ENCODE data around the gene PAIP2. TPM values are rescaled to one million over a fixed set of nuclear protein-coding genes. Genes with fewer than 3 reads are reported as not detected.
A peak's percentile ranks its signal among the peaks of the same experiment; 100 is the strongest.
"Not testable (repeated sequence)": the region's sequence is repeated elsewhere in the genome, so short reads cannot be mapped to it uniquely, and the experiment has no call there.

Gene PAIP2
- 48.5 and 56.1 TPM in 2 replicates for total RNA-seq

GRCh38 chr5:139341689-139342422, at the start of gene PAIP2:
Gene PAIP2, plus strand, starts transcription at chr5:139341854. Its CDS starts 21,931 bp downstream, at chr5:139363785.
- DNase-seq (ENCODE audit: extremely low read depth, low read depth, low spot score) = peak; percentile 83

GRCh38 chr5:139293202-139293506, 48.5 kb upstream of the PAIP2 start:
- DNase-seq (ENCODE audit: extremely low read depth, low read depth, low spot score) = no peak

- DNase-seq (ENCODE audit: extremely low read depth, low read depth, low spot score) = peak; percentile 64
Observed at GRCh38 chr5:139293507-139294373, 47.9 kb upstream of the PAIP2 start, which contains the start of gene MATR3. Gene MATR3, plus strand, starts transcription at chr5:139293740. Its CDS starts 13,676 bp downstream, at chr5:139307416.

DNA sequence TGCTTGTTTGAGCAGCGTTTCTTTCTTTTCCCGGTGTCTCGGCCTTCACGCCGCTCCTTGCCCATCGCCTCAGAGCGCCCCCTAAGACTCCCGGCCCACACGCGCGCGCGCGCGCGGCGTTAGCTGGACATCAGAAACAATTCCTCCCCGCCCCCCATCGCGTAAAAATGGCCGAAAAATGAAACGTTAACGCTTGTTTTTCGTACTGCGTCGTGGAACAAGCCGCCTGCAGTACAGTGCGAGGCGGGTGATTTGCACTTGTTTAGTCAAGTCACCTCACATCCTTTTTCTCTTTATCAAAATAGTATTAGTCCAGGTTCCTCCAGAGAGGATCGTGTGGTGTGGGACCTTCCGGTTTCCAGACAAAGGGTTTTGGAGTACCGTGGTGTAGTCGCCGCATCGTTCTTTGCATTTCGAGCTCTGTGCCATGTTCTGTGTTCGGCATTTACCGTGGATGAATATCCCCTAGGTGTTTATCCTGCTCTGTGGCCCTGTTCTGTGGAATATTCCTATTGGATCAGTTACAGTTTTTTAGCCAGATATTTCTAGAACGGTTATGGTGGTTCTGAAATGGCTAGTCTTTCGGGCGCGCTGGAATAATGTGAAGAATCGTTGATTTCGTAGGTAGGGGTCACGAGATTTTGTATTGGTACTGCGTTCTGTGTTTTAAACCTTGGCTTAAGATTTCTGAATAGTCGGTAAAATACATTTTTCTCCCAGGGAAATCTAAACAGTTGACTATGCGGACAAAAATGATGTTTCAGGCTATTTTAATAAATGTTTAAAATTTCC, 47.1 kb upstream of the PAIP2 start:
- DNase-seq (ENCODE audit: extremely low read depth, low read depth, low spot score) = no peak

- DNase-seq (ENCODE audit: extremely low read depth, low read depth, low spot score) = no peak
Observed at GRCh38 chr5:139295346-139296057, 46.2 kb upstream of the PAIP2 start.

- DNase-seq (ENCODE audit: extremely low read depth, low read depth, low spot score) = no peak
Observed at GRCh38 chr5:139296198-139296597, 45.5 kb upstream of the PAIP2 start.

DNA sequence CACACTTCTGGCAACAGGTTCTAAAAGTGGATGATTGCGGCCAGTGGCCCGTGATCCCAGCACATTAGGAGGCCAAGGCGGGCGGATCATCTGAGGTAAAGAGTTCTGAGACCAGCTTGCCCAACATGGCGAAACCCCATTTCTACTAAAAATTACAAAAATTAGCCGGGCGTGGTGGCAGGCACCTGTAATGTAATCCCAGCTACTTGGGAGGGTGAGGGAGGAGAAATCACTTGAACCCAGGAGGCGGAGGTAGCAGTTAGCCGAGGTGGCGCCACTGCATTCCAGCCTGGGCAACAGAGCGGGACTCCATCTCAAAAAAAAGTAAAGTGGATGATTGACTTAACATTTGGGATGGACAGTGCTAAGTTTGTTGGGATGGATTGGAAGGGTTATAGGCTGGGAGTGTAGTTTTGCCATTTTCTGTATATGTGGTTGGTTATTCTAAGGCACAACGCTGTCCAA, 44.8 kb upstream of the PAIP2 start:
- DNase-seq (ENCODE audit: extremely low read depth, low read depth, low spot score) = no peak

DNA sequence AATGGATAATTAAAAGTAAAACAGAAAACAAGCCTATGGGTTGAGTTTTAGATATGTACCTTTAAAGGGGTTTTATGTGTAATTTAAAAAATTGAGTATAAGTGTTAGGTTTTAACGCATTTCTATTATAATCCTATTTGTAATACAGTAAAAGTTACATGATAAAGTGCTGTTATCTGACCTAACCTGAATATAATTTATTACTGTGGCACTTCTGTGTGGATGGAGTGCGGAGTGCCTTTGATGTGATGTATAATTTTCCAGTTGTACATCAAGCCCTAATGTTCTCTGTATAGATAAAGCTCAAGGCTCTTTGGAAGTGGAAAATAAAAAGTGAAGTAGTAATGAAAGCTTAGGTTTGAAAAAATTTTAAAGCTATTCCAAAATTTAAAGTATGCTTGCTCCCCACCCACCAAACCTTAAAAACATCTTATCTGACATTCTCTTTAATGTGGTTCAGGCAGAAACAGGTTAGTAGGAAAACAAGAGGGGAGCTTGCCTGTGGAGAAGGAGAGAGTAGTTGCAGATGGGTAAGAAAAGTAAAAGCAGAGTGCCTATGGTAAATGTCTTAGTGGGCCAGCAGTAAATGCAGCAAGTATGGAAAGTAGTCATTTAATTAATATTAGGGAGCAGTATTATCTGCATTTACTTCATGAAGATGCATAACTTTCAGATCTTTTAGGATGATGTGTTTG, 44.1 kb upstream of the PAIP2 start:
- DNase-seq (ENCODE audit: extremely low read depth, low read depth, low spot score) = no peak

GRCh38 chr5:139298242-139298641, 43.4 kb upstream of the PAIP2 start:
- DNase-seq (ENCODE audit: extremely low read depth, low read depth, low spot score) = no peak

GRCh38 chr5:139299486-139299885, 42.2 kb upstream of the PAIP2 start:
- no peak for DNase-seq (ENCODE audit: extremely low read depth, low read depth, low spot score)

GRCh38 chr5:139301808-139302499, 39.7 kb upstream of the PAIP2 start:
- DNase-seq (ENCODE audit: extremely low read depth, low read depth, low spot score) = no peak

DNA sequence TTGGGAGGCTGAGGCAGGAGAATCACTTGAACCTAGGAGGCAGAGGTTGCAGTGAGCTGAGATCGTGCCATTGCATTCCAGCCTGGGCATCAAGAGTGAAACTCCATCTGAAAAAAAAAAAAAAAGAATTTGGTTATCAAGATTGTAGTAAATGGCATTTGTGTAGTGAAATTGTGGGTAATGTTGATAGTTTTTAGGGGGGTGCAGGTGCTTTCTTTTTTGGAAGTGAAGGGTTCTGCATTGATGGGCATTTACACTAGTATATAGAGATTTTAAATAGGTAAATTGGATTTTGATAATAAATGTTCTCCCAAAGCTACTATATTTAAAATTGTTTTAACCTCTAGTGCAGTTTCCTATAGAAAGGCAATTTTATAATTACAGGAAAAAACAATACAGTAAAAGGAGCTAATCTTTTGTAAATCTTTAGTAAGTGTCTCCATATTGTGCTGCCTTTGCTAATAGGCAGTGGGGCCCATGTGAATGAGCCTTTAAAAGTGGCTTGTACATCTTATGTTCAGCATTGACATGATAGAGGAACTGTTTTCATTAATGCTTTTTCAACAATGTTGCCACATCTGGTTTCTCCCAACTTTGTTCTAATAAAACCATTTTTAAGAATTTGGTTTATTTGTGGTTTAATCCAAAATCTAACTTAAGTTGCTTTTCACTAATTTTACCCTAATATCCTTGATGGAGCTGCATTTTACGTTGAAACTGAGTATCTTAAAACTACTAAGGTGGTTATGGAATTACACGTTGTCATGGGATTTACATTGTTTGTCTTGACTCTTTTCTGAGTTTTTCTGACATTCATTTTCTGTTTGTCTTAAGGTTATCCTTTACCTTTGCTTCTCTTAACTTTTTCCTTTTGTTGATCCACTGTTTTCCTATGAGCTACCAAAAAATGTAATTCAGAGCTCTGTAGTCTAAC, 37.0 kb upstream of the PAIP2 start:
- DNase-seq (ENCODE audit: extremely low read depth, low read depth, low spot score) = no peak

DNA sequence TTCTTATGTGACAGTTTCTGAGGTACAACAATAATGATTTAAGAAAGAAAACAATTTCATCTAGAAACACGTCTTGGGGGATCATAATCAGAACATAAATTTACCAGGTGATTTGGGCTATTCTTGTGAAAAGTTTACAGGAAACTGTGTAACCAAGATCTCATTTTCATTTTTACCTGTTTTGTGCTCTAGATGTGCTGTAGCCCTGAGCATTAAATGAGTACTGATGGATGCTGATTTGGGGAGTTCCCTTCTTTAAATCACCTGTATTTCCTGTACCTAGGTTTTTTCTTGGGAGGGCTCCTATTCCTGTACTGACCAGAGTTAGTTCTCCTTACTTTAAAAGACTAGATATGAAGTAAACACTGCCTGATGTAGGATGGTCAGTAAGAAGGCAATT, 35.5 kb upstream of the PAIP2 start:
- no peak for DNase-seq (ENCODE audit: extremely low read depth, low read depth, low spot score)

GRCh38 chr5:139306628-139307379, 34.9 kb upstream of the PAIP2 start:
- no peak for DNase-seq (ENCODE audit: extremely low read depth, low read depth, low spot score)

- DNase-seq (ENCODE audit: extremely low read depth, low read depth, low spot score) = no peak
Observed at GRCh38 chr5:139308797-139309196, 32.9 kb upstream of the PAIP2 start.

DNA sequence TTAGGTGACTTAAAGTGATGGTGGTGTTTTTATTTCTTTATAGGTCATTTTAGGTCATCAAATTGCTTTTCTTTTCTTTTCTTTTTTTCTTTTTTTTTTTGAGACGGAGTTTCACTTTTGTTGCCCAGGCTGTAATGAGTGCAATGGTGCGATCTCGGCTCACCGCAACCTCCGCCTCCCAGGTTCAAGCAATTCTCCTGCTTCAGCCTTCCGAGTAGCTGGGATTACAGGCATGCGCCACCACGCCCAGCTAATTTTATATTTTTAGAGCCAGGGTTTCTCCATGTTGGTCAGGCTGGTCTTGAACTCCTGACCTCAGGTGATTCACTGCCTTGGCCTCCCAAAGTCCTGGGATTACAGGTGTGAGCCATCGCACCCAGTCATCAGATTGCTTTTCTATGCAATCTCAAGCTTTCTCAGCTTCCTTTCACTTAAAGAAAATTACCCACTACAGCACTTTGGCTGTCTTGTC, 30.9 kb upstream of the PAIP2 start:
- not testable (repeated sequence) for DNase-seq (ENCODE audit: extremely low read depth, low read depth, low spot score)

DNA sequence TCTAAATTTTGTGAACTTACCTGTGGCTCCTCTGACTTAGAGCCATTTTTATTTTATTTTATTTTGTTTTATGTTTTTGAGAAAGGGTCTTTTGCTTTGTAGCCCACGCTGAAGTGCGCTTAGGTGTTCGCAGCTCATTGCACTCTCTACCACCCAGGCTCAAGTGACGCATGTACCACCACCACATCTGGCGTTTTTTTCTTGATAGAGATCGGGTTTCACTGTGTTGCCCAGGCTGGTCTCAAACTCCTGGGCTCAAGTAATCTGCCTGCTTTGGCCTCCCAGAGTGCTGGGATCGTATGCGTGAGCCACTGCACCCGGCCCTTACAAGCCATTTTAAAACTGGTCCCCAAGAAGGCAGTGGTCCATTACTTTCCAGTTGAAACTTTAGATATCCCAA, 29.6 kb upstream of the PAIP2 start:
- no peak for DNase-seq (ENCODE audit: extremely low read depth, low read depth, low spot score)

Measured in glomerular endothelial cell (primary cell).